GM18867 (cell line): ENCODE results near the gene CLDN9.
"Not testable (repeated sequence)": the region's sequence is repeated elsewhere in the genome, so short reads cannot be mapped to it uniquely, and the experiment has no call there.

Source experiments
- ATAC-seq: cut with Tn5 transposase; IDR thresholded peaks from one replicate; pipeline ENCODE4 v1.9.1; 2021; ENCODE audit warnings: mild to moderate bottlenecking, moderate library complexity; ENCODE audit not compliant: unreplicated experiment

Gene CLDN9

GRCh38 chr16:3030222-3031212 is 17.8 kb downstream of the CLDN9 start:
- ATAC-seq = no peak

GRCh38 chr16:3032624-3033023 is 19.9 kb downstream of the CLDN9 start:
- ATAC-seq = no peak

GRCh38 chr16:3035289-3035971 is 22.7 kb downstream of the CLDN9 start:
- ATAC-seq = no peak

GRCh38 chr16:3035972-3036725 is 23.4 kb downstream of the CLDN9 start:
- ATAC-seq = no peak

GRCh38 chr16:3036726-3037315 is 24.1 kb downstream of the CLDN9 start, which contains the start of gene BICDL2:
Gene BICDL2 (minus strand): TSS chr16:3036944. CDS start chr16:3035496, 1,448 bp downstream.
- no peak for ATAC-seq

GRCh38 chr16:3038256-3038655 is 25.5 kb downstream of the CLDN9 start:
- no peak for ATAC-seq

- no peak for ATAC-seq
Observed at GRCh38 chr16:3038896-3039295, 26.2 kb downstream of the CLDN9 start.

- ATAC-seq = no peak
Observed at GRCh38 chr16:3042376-3042775, 29.7 kb downstream of the CLDN9 start.

- no peak for ATAC-seq
Observed at GRCh38 chr16:3044708-3045107, 32.0 kb downstream of the CLDN9 start.

- no peak for ATAC-seq
Observed at GRCh38 chr16:3045758-3046640, 33.3 kb downstream of the CLDN9 start, which contains the start of gene MMP25. Gene MMP25 (plus strand): TSS chr16:3046561. CDS start chr16:3046918, 357 bp downstream.

GRCh38 chr16:3046641-3047386 is 34.1 kb downstream of the CLDN9 start:
- no peak for ATAC-seq

- no peak for ATAC-seq
Observed at GRCh38 chr16:3047387-3047720, 34.6 kb downstream of the CLDN9 start.

GRCh38 chr16:3049921-3050481 is 37.3 kb downstream of the CLDN9 start:
- no peak for ATAC-seq

- ATAC-seq = no peak
Observed at GRCh38 chr16:3050487-3050886, 37.8 kb downstream of the CLDN9 start.

- ATAC-seq = no peak
Observed at GRCh38 chr16:3051009-3051408, 38.3 kb downstream of the CLDN9 start.

- no peak for ATAC-seq
Observed at GRCh38 chr16:3051494-3051893, 38.8 kb downstream of the CLDN9 start.

GRCh38 chr16:3052571-3053329 is 40.0 kb downstream of the CLDN9 start:
- not testable (repeated sequence) for ATAC-seq

GRCh38 chr16:3053330-3053710 is 40.6 kb downstream of the CLDN9 start:
- not testable (repeated sequence) for ATAC-seq
